T-helper 1 cell (primary cell): ENCODE data around the gene ZNF467.

Source experiments
- DNase-seq, 5 donors: peaks; one replicate each; pipeline ENCODE4 v3.0.0-alpha.2; 2012 to 2020

The ZNF467 gene

GRCh38 chr7:149724661-149725425 is 48.5 kb downstream of the ZNF467 start:
- DNase-seq = no peak

GRCh38 chr7:149723795-149724495 is 49.4 kb downstream of the ZNF467 start:
- DNase-seq = peak in 1 of 5 donors; percentile 0

- DNase-seq = peak in 1 of 5 donors; percentile 1
Observed at GRCh38 chr7:149723082-149723767, 50.2 kb downstream of the ZNF467 start.

GRCh38 chr7:149722356-149722957 is 50.9 kb downstream of the ZNF467 start:
- DNase-seq = peak in 1 of 5 donors; percentile 4

- no peak for DNase-seq
Observed at GRCh38 chr7:149721084-149721601, 52.2 kb downstream of the ZNF467 start.

- DNase-seq = no peak
Observed at GRCh38 chr7:149720372-149721083, 52.9 kb downstream of the ZNF467 start.

GRCh38 chr7:149719912-149720335 is 53.5 kb downstream of the ZNF467 start:
- no peak for DNase-seq

GRCh38 chr7:149719050-149719899 is 54.1 kb downstream of the ZNF467 start:
- DNase-seq = no peak

GRCh38 chr7:149718730-149719049 is 54.7 kb downstream of the ZNF467 start:
- no peak for DNase-seq

- no peak for DNase-seq
Observed at GRCh38 chr7:149717481-149717880, 55.9 kb downstream of the ZNF467 start.

- no peak for DNase-seq
Observed at GRCh38 chr7:149716932-149717307, 56.5 kb downstream of the ZNF467 start.

GRCh38 chr7:149716007-149716931 is 57.1 kb downstream of the ZNF467 start:
- no peak for DNase-seq

GRCh38 chr7:149715476-149715875 is 57.9 kb downstream of the ZNF467 start:
- DNase-seq = no peak

GRCh38 chr7:149714910-149715471 is 58.4 kb downstream of the ZNF467 start:
- DNase-seq = peak in 2 of 5 donors; percentile 32 to 36
